SJCRH30 (cell line): ENCODE data around the gene SLC28A3. TPM values are rescaled to one million over a fixed set of nuclear protein-coding genes. Genes with fewer than 3 reads are reported as not detected.
"Not testable (repeated sequence)": the region's sequence is repeated elsewhere in the genome, so short reads cannot be mapped to it uniquely, and the experiment has no call there.

Experiments
- DNase-seq, 2 experiments: peaks; one replicate each; pipeline ENCODE4 v3.0.0-alpha.2; 2015 to 2020
- H3K27ac ChIP-seq: fragments of 250-450 bp; sonication (Bioruptor Pico); 2 replicates; pipeline ENCODE4 v1.5.1; 2020; ENCODE audit warnings: mild to moderate bottlenecking, moderate library complexity
- H3K27me3 ChIP-seq: fragments of 250-450 bp; sonication (Bioruptor Pico); 2 replicates; pipeline ENCODE4 v1.5.1; 2020; ENCODE audit warnings: mild to moderate bottlenecking, moderate library complexity
- H3K36me3 ChIP-seq: fragments of 250-450 bp; sonication (Bioruptor Pico); 2 replicates; pipeline ENCODE4 v1.5.1; 2020; ENCODE audit warnings: mild to moderate bottlenecking, moderate library complexity
- H3K4me1 ChIP-seq: fragments of 250-450 bp; sonication (Bioruptor Pico); 2 replicates; pipeline ENCODE4 v1.5.1; 2020; ENCODE audit warnings: mild to moderate bottlenecking, moderate library complexity
- H3K4me3 ChIP-seq: fragments of 250-450 bp; sonication (Bioruptor Pico); 2 replicates; pipeline ENCODE4 v1.5.1; 2020; ENCODE audit warnings: mild to moderate bottlenecking, moderate library complexity
- H3K9me3 ChIP-seq: fragments of 250-450 bp; sonication (Bioruptor Pico); replicated peaks from 2 replicates; pipeline ENCODE4 v1.5.1; 2020; ENCODE audit warnings: mild to moderate bottlenecking, moderate library complexity
- total RNA-seq: library from RNA; depleted of rRNA; stranded (reverse); fragments of >200 nt; shearing (Covaris generic); gene quantifications from 2 replicates; pipeline ENCODE4 v1.2.3, GENCODE V29; 2014; rRNA removed

SLC28A3 gene, protein sequence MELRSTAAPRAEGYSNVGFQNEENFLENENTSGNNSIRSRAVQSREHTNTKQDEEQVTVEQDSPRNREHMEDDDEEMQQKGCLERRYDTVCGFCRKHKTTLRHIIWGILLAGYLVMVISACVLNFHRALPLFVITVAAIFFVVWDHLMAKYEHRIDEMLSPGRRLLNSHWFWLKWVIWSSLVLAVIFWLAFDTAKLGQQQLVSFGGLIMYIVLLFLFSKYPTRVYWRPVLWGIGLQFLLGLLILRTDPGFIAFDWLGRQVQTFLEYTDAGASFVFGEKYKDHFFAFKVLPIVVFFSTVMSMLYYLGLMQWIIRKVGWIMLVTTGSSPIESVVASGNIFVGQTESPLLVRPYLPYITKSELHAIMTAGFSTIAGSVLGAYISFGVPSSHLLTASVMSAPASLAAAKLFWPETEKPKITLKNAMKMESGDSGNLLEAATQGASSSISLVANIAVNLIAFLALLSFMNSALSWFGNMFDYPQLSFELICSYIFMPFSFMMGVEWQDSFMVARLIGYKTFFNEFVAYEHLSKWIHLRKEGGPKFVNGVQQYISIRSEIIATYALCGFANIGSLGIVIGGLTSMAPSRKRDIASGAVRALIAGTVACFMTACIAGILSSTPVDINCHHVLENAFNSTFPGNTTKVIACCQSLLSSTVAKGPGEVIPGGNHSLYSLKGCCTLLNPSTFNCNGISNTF
- total RNA-seq: 0.02 TPM in 1 of 2 replicates, not detected in the other

DNA sequence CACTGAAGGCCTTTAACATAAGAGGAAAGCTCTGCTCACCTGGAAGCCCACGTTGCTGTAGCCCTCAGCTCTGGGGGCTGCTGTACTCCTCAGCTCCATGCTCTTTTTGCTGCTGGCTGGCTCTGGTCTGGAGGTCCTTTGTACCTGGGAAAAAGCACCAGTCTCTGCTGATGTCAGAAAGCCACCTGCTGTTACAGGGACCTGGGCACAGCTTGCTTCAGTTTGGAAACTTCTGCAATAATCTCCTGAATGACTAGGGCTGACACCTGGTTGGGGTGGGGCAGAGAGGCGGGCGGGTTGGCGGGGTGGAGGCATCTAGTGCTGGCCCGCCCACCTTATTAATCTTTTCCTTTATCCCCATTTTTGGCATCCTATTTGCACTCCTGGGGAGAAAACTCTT, at the start of gene SLC28A3:
Gene SLC28A3, minus strand, starts transcription at position 224 of the 400 bp plus-strand sequence. Its CDS starts 125 bp downstream, at position 99.
- Histone ChIP-seq H3K4me1 (no peaks in the 10 kb centered on the region), H3K27me3 (no peaks in the 10 kb centered on the region)
- DNase-seq: no peak

DNA sequence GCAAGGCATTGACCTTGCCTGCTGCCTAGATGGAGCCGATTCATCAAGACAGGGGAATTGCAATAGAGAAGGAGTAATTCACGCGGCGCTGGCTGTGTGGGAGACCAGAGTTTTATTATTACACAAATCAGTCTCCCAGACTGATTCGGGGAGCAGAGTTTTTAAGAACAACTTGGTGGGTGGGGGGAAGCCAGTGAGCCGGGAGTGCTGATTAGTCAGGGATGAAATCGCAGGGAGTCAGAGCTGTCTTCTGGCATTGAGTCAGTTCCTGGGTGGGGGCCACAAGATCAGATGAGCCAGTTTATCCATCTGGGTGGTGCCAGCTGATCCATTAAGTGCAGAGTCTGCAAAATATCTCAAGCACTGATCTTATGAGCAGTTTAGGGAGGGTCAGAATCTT, 49.7 kb upstream of the SLC28A3 start:
- H3K27me3 ChIP-seq, H3K4me1 ChIP-seq, H3K36me3 ChIP-seq, H3K27ac ChIP-seq, DNase-seq, H3K4me3 ChIP-seq, H3K9me3 ChIP-seq: not testable (repeated sequence)

More for the DNA sequence above, at the start of gene SLC28A3:
- Histone ChIP-seq H3K36me3 (no peaks in the 10 kb centered on the region), H3K9me3 (no peaks in the 10 kb centered on the region), H3K4me3 (no peak within 1 kb of the TSS), H3K27ac (no peak within 1 kb of the TSS)

DNA sequence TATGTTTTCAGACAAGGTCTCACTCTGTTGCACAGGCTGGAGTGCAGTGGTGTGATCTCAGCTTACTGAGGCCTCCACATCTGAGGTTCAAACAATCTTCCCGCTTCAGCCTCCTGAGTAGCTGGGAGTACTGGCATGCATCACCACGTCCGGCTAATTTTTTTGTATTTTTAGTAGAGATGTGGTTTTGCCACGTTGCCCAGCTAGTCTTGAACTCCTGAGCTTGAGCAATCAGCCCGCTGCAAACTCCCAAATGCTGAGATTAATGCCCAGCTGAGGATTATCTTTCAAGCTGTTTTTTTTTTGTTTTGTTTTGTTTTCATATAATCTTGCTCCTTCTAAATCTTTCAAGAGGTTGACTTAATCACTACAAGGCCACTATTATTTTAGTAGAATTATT, 47.3 kb upstream of the SLC28A3 start:
- Histone ChIP-seq H3K9me3 (no peaks in the 10 kb centered on the region), H3K4me3 (no peak overlapping the region), H3K4me1 (no peaks in the 10 kb centered on the region), H3K36me3 (no peaks in the 10 kb centered on the region), H3K27ac (no peak overlapping the region), H3K27me3 (0 out of 2 replicates have a peak, but pooled peaks cover 3% of the 10 kb centered on the region)
- no peak for DNase-seq

DNA sequence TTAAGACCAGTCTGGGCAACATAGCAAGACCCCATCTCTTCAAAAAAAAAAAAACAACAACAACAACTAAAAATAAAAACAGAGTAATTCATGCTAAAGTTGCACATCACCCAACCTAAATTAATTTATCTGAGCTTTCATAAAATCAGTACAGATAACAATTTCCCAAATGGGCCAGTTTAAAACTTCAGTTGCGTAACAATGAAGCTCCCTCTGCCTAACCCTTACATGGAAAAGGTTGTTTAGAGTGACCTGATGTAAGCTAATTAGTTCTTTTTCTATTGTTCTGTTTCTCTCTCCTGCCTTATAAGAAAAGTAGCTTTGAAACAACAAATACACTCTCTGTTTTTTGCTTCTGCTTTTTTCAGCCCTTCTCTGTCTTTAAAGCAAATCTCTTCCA, 46.2 kb upstream of the SLC28A3 start:
- no peak overlapping the region for H3K27ac ChIP-seq
- DNase-seq: no peak
- H3K36me3 ChIP-seq: no peaks in the 10 kb centered on the region
- H3K4me3 ChIP-seq: no peak overlapping the region
- H3K9me3 ChIP-seq: no peaks in the 10 kb centered on the region
- H3K4me1 ChIP-seq: no peaks in the 10 kb centered on the region
- H3K27me3 ChIP-seq: 0 out of 2 replicates have a peak, but pooled peaks cover 3% of the 10 kb centered on the region

DNA sequence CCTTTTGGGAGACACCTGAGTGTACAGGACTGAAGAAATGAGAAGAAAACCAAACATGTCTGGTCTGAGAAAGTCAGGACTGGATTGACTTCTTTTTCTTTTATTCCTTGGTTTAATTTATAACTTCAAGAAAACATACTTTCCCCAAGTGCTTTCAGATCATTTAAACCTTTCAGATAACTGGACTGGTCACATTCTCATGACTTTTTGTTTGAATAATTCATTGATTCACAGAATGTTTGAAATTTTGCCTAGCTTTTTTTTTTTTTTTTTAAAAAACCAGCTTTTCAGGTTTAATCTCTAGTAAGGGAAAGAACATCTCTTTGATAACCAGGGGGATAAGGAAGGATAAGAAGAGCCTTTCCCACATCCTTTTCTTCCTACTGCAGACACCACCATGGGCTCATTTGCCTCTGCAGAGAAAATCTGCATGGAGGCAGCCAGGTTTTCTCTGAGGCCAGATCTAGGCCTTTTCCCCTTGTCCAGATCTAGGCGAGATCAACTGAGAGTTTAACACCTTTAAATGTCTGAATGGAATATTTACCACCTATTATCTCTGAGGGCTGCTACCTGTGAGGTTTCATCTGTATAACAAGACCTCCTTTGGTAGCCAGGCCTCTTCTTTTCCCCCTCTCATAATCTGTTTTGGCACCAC, 45.0 kb upstream of the SLC28A3 start:
- no peak for DNase-seq
- no peaks in the 10 kb centered on the region for H3K36me3 ChIP-seq
- H3K27me3 ChIP-seq: no peaks in the 10 kb centered on the region
- no peak overlapping the region for H3K27ac ChIP-seq
- H3K4me3 ChIP-seq: no peak overlapping the region
- no peaks in the 10 kb centered on the region for H3K4me1 ChIP-seq
- no peaks in the 10 kb centered on the region for H3K9me3 ChIP-seq

DNA sequence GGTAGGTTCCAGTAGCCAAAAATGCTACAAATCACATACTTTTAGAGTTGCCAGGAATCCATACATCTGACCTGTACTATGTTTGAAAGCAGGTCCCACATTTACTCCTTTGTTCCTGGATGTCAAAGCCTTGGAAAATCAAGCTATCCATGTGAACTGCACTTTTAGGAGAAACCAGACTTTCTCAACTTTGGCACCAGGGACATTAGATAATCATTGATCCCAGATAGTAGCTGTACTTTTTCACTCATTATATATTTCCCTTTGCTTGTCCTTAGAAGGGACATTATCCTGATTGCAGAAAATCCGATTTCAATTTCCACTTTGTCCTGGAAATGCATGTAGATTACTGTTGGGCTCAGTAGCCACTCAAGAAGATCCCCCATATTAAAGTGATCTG, 44.1 kb upstream of the SLC28A3 start:
- no peak overlapping the region for H3K27ac ChIP-seq
- no peaks in the 10 kb centered on the region for H3K4me1 ChIP-seq
- no peak for DNase-seq
- H3K4me3 ChIP-seq: no peak overlapping the region
- no peaks in the 10 kb centered on the region for H3K9me3 ChIP-seq
- no peaks in the 10 kb centered on the region for H3K27me3 ChIP-seq
- H3K36me3 ChIP-seq: no peaks in the 10 kb centered on the region

DNA sequence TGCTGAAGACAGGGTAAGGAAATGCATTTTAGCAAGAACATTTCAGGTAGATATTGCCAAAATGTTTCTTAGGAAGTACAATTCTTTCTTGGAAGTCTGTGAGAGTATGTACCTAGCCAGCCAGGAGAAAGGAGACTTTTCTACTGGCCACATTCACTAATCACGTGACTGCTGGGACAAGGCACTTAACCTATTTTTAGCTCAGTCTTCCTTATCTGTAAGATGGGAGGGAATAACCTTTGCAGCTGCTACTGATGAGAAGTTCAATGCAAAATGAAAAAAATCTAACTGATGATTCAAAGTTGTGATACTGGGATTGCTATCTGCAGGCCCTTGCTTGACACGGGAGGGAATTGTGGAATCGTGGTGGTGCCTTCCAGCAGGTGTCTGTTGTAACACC, 42.6 kb upstream of the SLC28A3 start:
- H3K9me3 ChIP-seq: no peaks in the 10 kb centered on the region
- no peak overlapping the region for H3K4me3 ChIP-seq
- no peaks in the 10 kb centered on the region for H3K4me1 ChIP-seq
- peaks cover 5% of the 10 kb centered on the region; the same call in 1 of the 2 replicates for H3K27me3 ChIP-seq
- H3K36me3 ChIP-seq: no peaks in the 10 kb centered on the region
- DNase-seq: no peak
- no peak overlapping the region for H3K27ac ChIP-seq

DNA sequence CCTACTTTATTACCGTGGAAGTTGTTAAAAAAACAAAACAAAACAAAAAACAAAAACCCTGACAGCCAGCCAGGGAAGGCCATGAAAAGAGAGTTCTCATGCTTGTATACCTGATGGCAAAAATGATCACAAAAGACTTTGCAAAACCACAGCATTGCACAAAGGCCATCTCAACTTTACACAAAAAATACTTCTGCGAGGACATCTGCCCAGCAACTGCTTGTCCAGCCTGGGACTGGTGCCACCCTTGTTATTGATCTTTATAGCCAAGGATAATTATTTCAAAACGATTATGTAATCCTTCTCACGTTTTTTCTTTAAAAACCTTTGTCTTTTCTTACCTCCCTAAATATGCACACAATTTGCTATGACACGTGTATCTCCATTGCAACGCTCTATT, 42.2 kb upstream of the SLC28A3 start:
- no peak overlapping the region for H3K4me3 ChIP-seq

DNA sequence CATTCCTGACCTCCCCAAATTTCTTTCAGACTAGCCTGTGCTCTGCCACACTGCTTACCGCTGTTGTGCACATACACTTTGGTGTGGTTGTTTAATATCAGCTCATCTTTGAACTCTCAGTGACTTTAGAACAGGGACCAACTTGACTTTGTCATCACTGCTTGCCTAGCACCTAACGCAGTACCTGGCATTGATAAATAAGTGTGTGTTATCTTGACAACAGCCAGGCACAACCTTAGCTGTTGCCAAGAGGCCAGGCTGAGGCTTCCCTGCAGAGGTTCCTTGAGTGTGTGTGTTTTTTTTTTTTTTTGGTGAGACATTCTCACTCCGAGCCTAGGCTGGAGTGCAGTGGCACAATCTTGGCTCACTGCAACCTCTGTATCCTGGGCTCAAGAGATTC, 41.0 kb upstream of the SLC28A3 start:
- no peak overlapping the region for H3K4me3 ChIP-seq
- H3K4me1 ChIP-seq: no peaks in the 10 kb centered on the region
- no peak for DNase-seq
- no peaks in the 10 kb centered on the region for H3K9me3 ChIP-seq
- no peak overlapping the region for H3K27ac ChIP-seq
- H3K36me3 ChIP-seq: no peaks in the 10 kb centered on the region
- H3K27me3 ChIP-seq: peaks cover 6% of the 10 kb centered on the region; the same call in 1 of the 2 replicates

More for the DNA sequence above, 42.2 kb upstream of the SLC28A3 start:
- Histone ChIP-seq H3K36me3 (no peaks in the 10 kb centered on the region), H3K27ac (no peak overlapping the region), H3K27me3 (peaks cover 6% of the 10 kb centered on the region; the same call in 1 of the 2 replicates), H3K4me1 (no peaks in the 10 kb centered on the region), H3K9me3 (no peaks in the 10 kb centered on the region)
- DNase-seq: no peak

DNA sequence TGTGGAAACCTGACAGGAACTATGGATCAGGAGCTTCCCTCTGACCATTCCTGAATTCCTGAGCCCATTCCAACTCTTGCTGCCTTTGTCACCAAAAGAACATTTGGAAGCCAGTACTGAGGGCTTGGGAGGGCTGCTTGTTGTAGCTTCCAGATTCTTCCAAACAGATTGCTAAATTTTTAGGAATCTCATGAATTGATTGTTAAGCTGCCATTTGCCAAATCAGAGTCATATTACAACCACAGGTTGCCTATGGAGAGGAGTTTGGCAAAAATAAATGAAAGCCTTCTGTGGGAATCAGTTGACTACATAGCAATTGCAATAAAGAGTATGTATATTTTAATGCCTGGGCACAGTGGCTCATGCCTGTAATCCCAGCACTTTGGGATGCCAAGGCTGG, 39.2 kb upstream of the SLC28A3 start:
- H3K27me3 ChIP-seq: peaks cover 9% of the 10 kb centered on the region; the same call in 1 of the 2 replicates
- no peak for DNase-seq
- H3K36me3 ChIP-seq: no peaks in the 10 kb centered on the region
- H3K4me1 ChIP-seq: no peaks in the 10 kb centered on the region
- H3K27ac ChIP-seq: no peak overlapping the region
- no peaks in the 10 kb centered on the region for H3K9me3 ChIP-seq
- no peak overlapping the region for H3K4me3 ChIP-seq

DNA sequence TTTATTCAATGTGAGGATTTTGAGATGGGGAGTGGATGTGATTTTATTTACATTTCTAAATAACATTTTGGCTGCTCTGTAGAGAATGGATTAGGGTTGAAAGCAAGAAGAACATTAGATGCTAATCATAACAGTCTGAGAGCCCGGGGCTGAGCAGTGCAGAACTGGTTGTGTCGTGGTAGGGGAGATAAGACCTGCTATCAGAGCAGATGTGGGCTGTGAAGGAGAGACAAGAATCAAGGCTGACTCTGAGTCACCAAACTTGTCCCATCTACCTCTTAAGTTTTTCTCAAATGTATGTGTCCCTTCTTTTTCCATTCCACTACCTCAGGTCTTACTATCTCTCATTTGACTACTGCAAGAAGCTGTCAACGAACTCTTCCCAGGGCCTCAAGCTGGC, 35.4 kb upstream of the SLC28A3 start:
- Histone ChIP-seq H3K4me1 (no peaks in the 10 kb centered on the region), H3K9me3 (no peaks in the 10 kb centered on the region), H3K27ac (no peak overlapping the region), H3K27me3 (peaks cover 15% of the 10 kb centered on the region; the same call in 1 of the 2 replicates), H3K36me3 (no peaks in the 10 kb centered on the region), H3K4me3 (no peak overlapping the region)
- no peak for DNase-seq

DNA sequence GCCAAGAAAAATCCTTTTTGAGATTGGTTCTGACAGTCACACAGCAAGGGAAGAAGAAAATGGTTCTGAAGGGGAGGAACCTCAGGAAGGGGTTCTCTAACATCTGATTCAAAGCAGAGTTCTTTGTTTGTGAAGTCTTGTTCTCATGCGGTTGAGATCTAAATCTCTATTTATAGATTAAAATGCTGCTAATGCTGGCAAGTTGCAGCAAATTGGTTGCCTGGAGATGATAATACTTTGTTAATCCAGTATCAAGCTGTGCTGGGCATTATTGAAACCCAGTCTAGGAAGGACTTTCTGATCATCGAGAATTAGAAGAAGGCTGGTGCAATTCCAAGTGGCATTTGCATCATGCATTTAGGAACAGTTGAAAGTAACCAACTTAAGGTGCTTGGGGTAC, 34.0 kb upstream of the SLC28A3 start:
- no peak for DNase-seq
- no peaks in the 10 kb centered on the region for H3K36me3 ChIP-seq
- no peaks in the 10 kb centered on the region for H3K4me1 ChIP-seq
- no peak overlapping the region for H3K4me3 ChIP-seq
- H3K9me3 ChIP-seq: no peaks in the 10 kb centered on the region
- H3K27me3 ChIP-seq: peaks cover 15% of the 10 kb centered on the region; the same call in 1 of the 2 replicates
- no peak overlapping the region for H3K27ac ChIP-seq

DNA sequence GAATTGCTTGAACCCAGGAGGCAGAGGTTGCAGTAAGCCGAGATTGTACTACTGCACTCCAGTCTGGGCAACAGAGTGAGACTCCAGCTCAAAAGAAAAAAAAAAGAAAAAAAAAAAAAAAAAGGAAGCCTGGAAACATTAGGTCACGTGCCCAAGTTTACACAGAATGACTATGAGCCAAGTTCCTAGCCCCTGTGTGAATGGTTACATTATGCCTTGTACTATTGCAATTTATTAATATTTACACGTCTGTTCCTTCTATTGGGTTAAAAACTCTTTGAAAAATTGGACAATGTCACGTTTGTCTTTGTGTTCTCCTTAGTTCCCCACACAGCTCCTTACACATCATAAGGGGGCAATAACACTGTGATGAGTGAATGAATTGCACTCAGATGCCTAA, 33.5 kb upstream of the SLC28A3 start:
- Histone ChIP-seq H3K27ac (no peak overlapping the region), H3K36me3 (no peaks in the 10 kb centered on the region), H3K27me3 (peaks cover 15% of the 10 kb centered on the region; the same call in 1 of the 2 replicates), H3K4me1 (no peaks in the 10 kb centered on the region), H3K4me3 (no peak overlapping the region), H3K9me3 (no peaks in the 10 kb centered on the region)
- no peak for DNase-seq

DNA sequence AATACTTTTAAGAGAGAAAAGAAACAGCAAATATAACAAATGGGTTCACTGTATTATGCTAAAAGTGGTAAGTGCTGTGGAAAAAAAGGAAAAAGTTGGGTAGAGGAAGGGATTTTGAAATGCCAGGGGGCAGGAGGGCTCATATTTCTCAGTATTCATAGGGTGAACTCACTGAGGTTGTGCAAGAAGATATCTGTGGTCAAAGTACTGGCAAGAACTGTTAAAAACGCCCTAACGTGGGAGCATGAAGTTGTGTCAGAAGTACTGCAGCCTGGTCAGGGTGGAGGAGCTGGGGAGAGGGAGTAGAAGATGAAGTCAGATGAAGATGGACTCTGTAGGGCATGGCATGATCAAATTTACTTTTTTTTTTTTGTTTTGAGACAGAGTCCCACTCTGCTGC, 31.2 kb upstream of the SLC28A3 start:
- H3K27me3 ChIP-seq: peaks cover 9% of the 10 kb centered on the region; the same call in 1 of the 2 replicates
- no peaks in the 10 kb centered on the region for H3K4me1 ChIP-seq
- H3K36me3 ChIP-seq: no peaks in the 10 kb centered on the region
- DNase-seq: no peak
- H3K9me3 ChIP-seq: no peaks in the 10 kb centered on the region
- no peak overlapping the region for H3K27ac ChIP-seq
- H3K4me3 ChIP-seq: no peak overlapping the region

DNA sequence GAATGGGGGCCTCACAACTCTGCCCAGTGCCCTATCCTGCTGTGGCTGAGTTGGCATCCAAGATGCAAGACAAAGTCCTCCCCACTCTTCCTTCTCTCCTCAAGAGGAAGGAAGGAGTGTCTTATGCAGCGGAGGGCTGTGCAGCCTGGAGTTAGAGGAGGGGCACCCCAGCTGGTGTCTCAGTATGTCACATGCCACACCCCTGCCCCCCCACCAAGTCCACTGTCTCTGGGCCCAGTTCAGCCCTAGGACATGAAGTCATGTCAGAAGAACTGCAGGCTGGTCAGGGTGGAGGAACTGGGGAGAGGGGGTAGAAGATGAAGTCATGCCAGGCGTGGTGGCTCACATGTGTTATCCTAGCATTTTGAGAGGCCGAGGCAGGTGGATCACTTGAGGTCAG, 28.0 kb upstream of the SLC28A3 start:
- H3K36me3 ChIP-seq: no peaks in the 10 kb centered on the region
- H3K4me3 ChIP-seq: no peak overlapping the region
- H3K9me3 ChIP-seq: no peaks in the 10 kb centered on the region
- H3K4me1 ChIP-seq: no peaks in the 10 kb centered on the region
- H3K27ac ChIP-seq: no peak overlapping the region
- DNase-seq: no peak
- H3K27me3 ChIP-seq: peaks cover 6% of the 10 kb centered on the region; the same call in 1 of the 2 replicates
